ENCODE results near the gene SAPCD2. TPM values are rescaled to one million over a fixed set of nuclear protein-coding genes. Genes with fewer than 3 reads are reported as not detected.

Gene SAPCD2
- total and polyA plus RNA-seq, 8 donors: 0.04 to 0.97 (median 0.34) TPM

DNA sequence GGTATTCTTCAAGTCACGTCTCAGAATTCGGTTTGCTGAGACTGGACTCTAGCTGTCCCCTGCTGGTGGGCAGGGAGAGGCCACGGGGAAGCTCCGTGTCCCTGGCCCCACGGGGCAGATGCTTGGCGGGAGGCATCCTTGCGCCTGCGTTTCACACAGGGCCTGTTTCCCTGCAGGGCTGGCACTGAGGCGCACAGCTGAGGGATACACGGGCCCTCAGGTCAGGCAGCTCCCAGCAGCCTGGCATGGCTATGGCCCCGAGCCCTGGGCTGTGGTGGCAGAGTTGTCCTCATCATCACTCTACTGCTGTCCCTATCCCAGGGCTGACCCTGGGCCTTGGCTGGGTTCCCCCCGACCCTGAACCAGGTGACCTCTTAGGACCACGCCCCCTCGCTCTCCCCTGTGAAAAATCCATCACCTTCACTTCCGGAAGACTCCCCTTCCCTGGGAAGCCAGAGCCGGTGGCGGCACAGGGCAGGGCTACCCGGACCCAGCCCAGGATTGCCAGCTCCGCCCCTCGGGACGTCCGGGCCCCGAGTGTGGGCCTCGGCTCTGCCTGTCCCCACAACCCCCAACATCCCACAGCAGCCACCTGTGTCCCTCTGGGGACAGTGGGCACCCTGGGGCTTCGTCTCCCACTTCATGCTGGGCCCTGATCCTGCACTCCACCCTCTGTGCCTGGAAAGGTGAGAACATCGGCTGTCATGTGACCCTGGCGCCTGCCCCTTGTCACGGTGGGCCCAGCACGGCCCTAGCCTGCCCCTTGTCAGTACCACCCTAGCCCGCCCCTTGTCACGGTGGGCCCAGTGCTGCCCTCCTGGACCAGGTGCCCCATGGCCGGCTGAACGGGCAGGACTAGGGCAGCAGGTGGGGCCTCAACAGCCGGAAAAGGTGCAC is 39.1 kb upstream of the SAPCD2 start:
- ATAC-seq (no peak), DNase-seq (peak in 1 of 6 donors; percentile 24), FAIRE-seq (no peak)
- Histone ChIP-seq H3K27me3 (no peaks in the 10 kb centered on the region), H3K9me3 (no peaks in the 10 kb centered on the region), H3K4me1 (no peaks in the 10 kb centered on the region), H3K4me3 (no peak overlapping the region), H3K36me3 (peaks cover 0 to 33% (median 0%) of the 10 kb centered on the region in 3 donors), H3K27ac (no peak overlapping the region)
- WGBS, 2 donors: 79 to 84% methylated on average over 33 to 34 of the region's 34 CpGs
- intact Hi-C loops (cut with DNase I): loop anchor here in 1 of 3 donors (10.0 kb wide), 1 partner anchor 125 kb away; the partner anchor contains the start of gene SLC34A3
- TF ChIP-seq, protein P1, sequence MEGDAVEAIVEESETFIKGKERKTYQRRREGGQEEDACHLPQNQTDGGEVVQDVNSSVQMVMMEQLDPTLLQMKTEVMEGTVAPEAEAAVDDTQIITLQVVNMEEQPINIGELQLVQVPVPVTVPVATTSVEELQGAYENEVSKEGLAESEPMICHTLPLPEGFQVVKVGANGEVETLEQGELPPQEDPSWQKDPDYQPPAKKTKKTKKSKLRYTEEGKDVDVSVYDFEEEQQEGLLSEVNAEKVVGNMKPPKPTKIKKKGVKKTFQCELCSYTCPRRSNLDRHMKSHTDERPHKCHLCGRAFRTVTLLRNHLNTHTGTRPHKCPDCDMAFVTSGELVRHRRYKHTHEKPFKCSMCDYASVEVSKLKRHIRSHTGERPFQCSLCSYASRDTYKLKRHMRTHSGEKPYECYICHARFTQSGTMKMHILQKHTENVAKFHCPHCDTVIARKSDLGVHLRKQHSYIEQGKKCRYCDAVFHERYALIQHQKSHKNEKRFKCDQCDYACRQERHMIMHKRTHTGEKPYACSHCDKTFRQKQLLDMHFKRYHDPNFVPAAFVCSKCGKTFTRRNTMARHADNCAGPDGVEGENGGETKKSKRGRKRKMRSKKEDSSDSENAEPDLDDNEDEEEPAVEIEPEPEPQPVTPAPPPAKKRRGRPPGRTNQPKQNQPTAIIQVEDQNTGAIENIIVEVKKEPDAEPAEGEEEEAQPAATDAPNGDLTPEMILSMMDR (IDR thresholded peaks at IDR 0.05): no peak

DNA sequence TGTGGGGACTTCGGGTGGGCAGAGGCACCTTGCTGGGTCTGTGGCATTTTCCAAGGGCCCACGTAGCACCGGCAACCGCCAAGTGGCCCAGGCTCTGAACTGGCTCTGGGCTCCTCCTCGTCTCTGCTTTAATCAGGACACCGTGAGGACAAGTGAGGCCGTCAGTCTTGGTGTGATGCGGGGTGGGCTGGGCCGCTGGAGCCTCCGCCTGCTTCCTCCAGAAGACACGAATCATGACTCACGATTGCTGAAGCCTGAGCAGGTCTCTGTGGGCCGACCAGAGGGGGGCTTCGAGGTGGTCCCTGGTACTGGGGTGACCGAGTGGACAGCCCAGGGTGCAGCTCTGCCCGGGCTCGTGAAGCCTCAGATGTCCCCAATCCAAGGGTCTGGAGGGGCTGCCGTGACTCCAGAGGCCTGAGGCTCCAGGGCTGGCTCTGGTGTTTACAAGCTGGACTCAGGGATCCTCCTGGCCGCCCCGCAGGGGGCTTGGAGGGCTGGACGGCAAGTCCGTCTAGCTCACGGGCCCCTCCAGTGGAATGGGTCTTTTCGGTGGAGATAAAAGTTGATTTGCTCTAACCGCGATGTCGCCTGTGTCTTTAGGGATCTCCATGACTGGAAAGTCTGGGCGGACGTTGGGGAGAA is 38.4 kb upstream of the SAPCD2 start:
- Histone ChIP-seq H3K4me1 (no peaks in the 10 kb centered on the region), H3K27me3 (no peaks in the 10 kb centered on the region), H3K36me3 (peaks cover 0 to 40% (median 0%) of the 10 kb centered on the region in 3 donors), H3K27ac (no peak overlapping the region), H3K4me3 (no peak overlapping the region), H3K9me3 (no peaks in the 10 kb centered on the region)
- TF ChIP-seq, protein P1 (IDR thresholded peaks at IDR 0.05): no peak
- ATAC-seq (no peak), FAIRE-seq (no peak), DNase-seq (peak in 1 of 6 donors; percentile 19)
- intact Hi-C loops (cut with DNase I): no loop called here
- WGBS, 2 donors: 89 to 95% methylated on average over 28 to 29 of the region's 29 CpGs

GRCh38 chr9:137107982-137108381 is 37.6 kb upstream of the SAPCD2 start:
- DNase-seq (peak in 1 of 6 donors; percentile 28), FAIRE-seq (no peak), ATAC-seq (no peak)
- H3K9me3 ChIP-seq: no peaks in the 10 kb centered on the region
- intact Hi-C loops (cut with DNase I): no loop called here
- 93 to 95% methylated on average over 17 of the region's 17 CpGs for WGBS, 2 donors
- no peak overlapping the region for H3K27ac ChIP-seq
- no peak overlapping the region for H3K4me3 ChIP-seq
- TF ChIP-seq, protein P1 (IDR thresholded peaks at IDR 0.05): no peak
- no peaks in the 10 kb centered on the region for H3K27me3 ChIP-seq
- H3K4me1 ChIP-seq: no peaks in the 10 kb centered on the region
- H3K36me3 ChIP-seq: peaks cover 0 to 40% (median 0%) of the 10 kb centered on the region in 3 donors

GRCh38 chr9:137107312-137107921 is 37.1 kb upstream of the SAPCD2 start:
- peaks cover 0 to 34% (median 0%) of the 10 kb centered on the region in 3 donors for H3K36me3 ChIP-seq
- no peaks in the 10 kb centered on the region for H3K9me3 ChIP-seq
- H3K4me3 ChIP-seq: no peak overlapping the region
- no peak for FAIRE-seq
- no peaks in the 10 kb centered on the region for H3K4me1 ChIP-seq
- TF ChIP-seq, protein P1 (IDR thresholded peaks at IDR 0.05): no peak
- intact Hi-C loops (cut with DNase I): no loop called here
- 92 to 97% methylated on average over 23 to 27 of the region's 27 CpGs for whole genome bisulfite sequencing, 2 donors
- peak in 1 of 6 donors; percentile 28 for DNase-seq
- no peak overlapping the region for H3K27ac ChIP-seq
- H3K27me3 ChIP-seq: no peaks in the 10 kb centered on the region
- no peak for ATAC-seq

Data from pancreas (tissue), 10 donors.